A673 (cell line): ENCODE data around the gene LRRN3. TPM values are rescaled to one million over a fixed set of nuclear protein-coding genes. Genes with fewer than 3 reads are reported as not detected.

Experiments
- BruUV-seq: library from RNA; stranded (reverse); fragments of 400-500 nt; replicated peaks from 2 replicates; lab custom pipeline; 2021; lab: Mats Ljungman, UMichigan
- CTCF ChIA-PET: fragments of 300-600 bp; sonication (Branson Sonifier 250); formaldehyde crosslinking; loops from one replicate; lab custom pipeline; 2022; ENCODE audit warnings: antibody characterized with exemption; lab: Charles Lee
- POLR2A ChIA-PET: fragments of 300-600 bp; sonication (Branson Sonifier 250); formaldehyde crosslinking; loops from one replicate; lab custom pipeline; 2022; ENCODE audit warnings: antibody characterized with exemption; ENCODE audit not compliant: low non-redundant PET; lab: Charles Lee
- DNase-seq: peaks from one replicate; pipeline ENCODE4 v3.0.0-alpha.2; 2015; ENCODE audit warnings: low spot score
- H3K27ac ChIP-seq: fragments of 200-600 bp; sonication (generic); 2 replicates; pipeline ENCODE4 v1.5.1; 2016; ENCODE audit warnings: mixed run types, low read depth, mild to moderate bottlenecking, mixed read lengths, antibody characterized with exemption, low read length; ENCODE audit not compliant: poor library complexity, severe bottlenecking
- H3K27me3 ChIP-seq: fragments of 200-600 bp; sonication (generic); replicated peaks from 2 replicates; pipeline ENCODE4 v1.6.1; 2017; ENCODE audit warnings: mixed run types, low read depth, mild to moderate bottlenecking, mixed read lengths, antibody characterized with exemption, low read length; ENCODE audit not compliant: insufficient read depth, poor library complexity
- H3K36me3 ChIP-seq: fragments of 200-600 bp; sonication (generic); 2 replicates; pipeline ENCODE4 v1.6.1; 2016; ENCODE audit warnings: mixed run types, mild to moderate bottlenecking, mixed read lengths, antibody characterized with exemption, low read length; ENCODE audit not compliant: insufficient read depth, poor library complexity, severe bottlenecking
- H3K4me1 ChIP-seq: fragments of 200-600 bp; sonication (generic); 2 replicates; pipeline ENCODE4 v1.6.1; 2017; ENCODE audit warnings: mixed run types, mild to moderate bottlenecking, mixed read lengths, antibody characterized with exemption, low read length; ENCODE audit not compliant: insufficient read depth, poor library complexity, severe bottlenecking
- H3K4me3 ChIP-seq: fragments of 200-600 bp; sonication (generic); 2 replicates; pipeline ENCODE4 v1.5.1; 2016; ENCODE audit warnings: low read depth, mixed run types, mild to moderate bottlenecking, mixed read lengths, low read length; ENCODE audit not compliant: poor library complexity, severe bottlenecking
- H3K9me3 ChIP-seq: fragments of 200-600 bp; sonication (generic); 2 replicates; pipeline ENCODE4 v1.6.1; 2016; ENCODE audit warnings: mixed run types, low read depth, mild to moderate bottlenecking, mixed read lengths, antibody characterized with exemption, low read length; ENCODE audit not compliant: poor library complexity, severe bottlenecking
- EZH2 ChIP-seq: fragments of 200-600 bp; sonication (generic); IDR thresholded peaks from 2 replicates; pipeline ENCODE4 v1.6.1; 2017; ENCODE audit warnings: borderline replicate concordance, low read depth, mild to moderate bottlenecking, mixed read lengths, antibody characterized with exemption, low read length; ENCODE audit not compliant: poor library complexity, severe bottlenecking
- intact Hi-C: fragments of 100-400 bp; cut with micrococcal nuclease; formaldehyde crosslinking; loops from one replicate; pipeline ENCODE4 v1.10.0; 2022; ENCODE audit not compliant: unreplicated experiment
- total RNA-seq: library from RNA; stranded (reverse); gene quantifications from 2 replicates; pipeline ENCODE4 v1.2.3, GENCODE V29; 2021
- TF ChIP-seq, protein P1 (sequence below): fragments of 300-800, 200-600 bp; sonication (generic); conservative IDR thresholded peaks from 2 replicates; pipeline ENCODE4 v1.5.1; 2017; ENCODE audit warnings: low read depth, mild to moderate bottlenecking, antibody characterized with exemption, low read length, moderate library complexity, mixed read lengths

Gene LRRN3
- total RNA-seq, 1 experiment from 2014 or later: not detected

GRCh38 chr7:111076205-111076604, 14.7 kb upstream of the LRRN3 start:
- H3K9me3 ChIP-seq: no peaks in the 10 kb centered on the region
- no peak overlapping the region for H3K27ac ChIP-seq
- H3K4me3 ChIP-seq: no peak overlapping the region
- no peaks in the 10 kb centered on the region for H3K27me3 ChIP-seq
- CTCF ChIA-PET: no interaction called here
- DNase-seq: no peak
- no peaks in the 10 kb centered on the region for H3K36me3 ChIP-seq
- POLR2A ChIA-PET: no interaction called here
- peaks cover 25% of the 10 kb centered on the region for H3K4me1 ChIP-seq
- no peak for TF ChIP-seq EZH2
- TF ChIP-seq, protein P1, sequence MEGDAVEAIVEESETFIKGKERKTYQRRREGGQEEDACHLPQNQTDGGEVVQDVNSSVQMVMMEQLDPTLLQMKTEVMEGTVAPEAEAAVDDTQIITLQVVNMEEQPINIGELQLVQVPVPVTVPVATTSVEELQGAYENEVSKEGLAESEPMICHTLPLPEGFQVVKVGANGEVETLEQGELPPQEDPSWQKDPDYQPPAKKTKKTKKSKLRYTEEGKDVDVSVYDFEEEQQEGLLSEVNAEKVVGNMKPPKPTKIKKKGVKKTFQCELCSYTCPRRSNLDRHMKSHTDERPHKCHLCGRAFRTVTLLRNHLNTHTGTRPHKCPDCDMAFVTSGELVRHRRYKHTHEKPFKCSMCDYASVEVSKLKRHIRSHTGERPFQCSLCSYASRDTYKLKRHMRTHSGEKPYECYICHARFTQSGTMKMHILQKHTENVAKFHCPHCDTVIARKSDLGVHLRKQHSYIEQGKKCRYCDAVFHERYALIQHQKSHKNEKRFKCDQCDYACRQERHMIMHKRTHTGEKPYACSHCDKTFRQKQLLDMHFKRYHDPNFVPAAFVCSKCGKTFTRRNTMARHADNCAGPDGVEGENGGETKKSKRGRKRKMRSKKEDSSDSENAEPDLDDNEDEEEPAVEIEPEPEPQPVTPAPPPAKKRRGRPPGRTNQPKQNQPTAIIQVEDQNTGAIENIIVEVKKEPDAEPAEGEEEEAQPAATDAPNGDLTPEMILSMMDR: no peak
- BruUV-seq: no TSS peak
- intact Hi-C loops: no loop called here

- no peak overlapping the region for H3K4me3 ChIP-seq
- no TSS peak for BruUV-seq
- no peaks in the 10 kb centered on the region for H3K36me3 ChIP-seq
- H3K27me3 ChIP-seq: no peaks in the 10 kb centered on the region
- CTCF ChIA-PET: no interaction called here
- peaks cover 18% of the 10 kb centered on the region for H3K4me1 ChIP-seq
- intact Hi-C loops: no loop called here
- H3K27ac ChIP-seq: no peak overlapping the region
- no peak for DNase-seq
- POLR2A ChIA-PET: no interaction called here
- H3K9me3 ChIP-seq: no peaks in the 10 kb centered on the region
- TF ChIP-seq EZH2: no peak
- TF ChIP-seq, protein P1: no peak
Observed at GRCh38 chr7:111077001-111077400, 13.9 kb upstream of the LRRN3 start.

DNA sequence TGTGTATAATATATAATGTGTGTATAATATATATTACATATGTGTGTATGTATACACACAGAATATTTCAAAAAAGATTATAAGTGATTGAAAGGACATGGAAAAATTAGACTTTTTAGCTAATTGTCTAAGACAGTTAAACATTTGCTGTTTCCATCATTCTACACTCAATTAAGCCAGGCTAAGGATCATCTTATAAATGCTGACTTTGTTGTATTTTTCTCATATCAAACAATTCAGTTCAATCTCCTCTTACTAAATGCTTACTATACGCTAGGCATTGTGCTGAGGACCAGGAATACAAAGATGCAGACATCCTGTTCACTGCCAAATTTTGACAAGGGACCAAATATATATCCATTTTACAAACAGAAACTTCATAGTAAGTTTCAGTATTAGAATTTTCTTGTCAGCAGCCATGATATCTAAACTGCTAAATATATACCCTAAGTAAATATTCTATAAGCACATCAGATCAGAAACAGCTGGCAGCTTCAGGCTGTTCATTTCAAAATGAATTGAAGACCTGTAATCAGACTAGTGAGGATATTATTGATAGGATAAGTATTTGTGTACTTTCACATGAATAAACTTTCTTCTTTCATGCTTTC, 10.3 kb upstream of the LRRN3 start:
- intact Hi-C loops: no loop called here
- Histone ChIP-seq H3K9me3 (no peaks in the 10 kb centered on the region), H3K27ac (no peak overlapping the region), H3K4me3 (no peak overlapping the region), H3K36me3 (no peaks in the 10 kb centered on the region), H3K27me3 (no peaks in the 10 kb centered on the region), H3K4me1 (no peaks in the 10 kb centered on the region)
- no TSS peak for BruUV-seq
- no peak for DNase-seq
- no peak for TF ChIP-seq EZH2
- TF ChIP-seq, protein P1: no peak
- CTCF ChIA-PET: no interaction called here
- POLR2A ChIA-PET: no interaction called here
